Measurements from ENCODE around the gene LRP1.

DNA sequence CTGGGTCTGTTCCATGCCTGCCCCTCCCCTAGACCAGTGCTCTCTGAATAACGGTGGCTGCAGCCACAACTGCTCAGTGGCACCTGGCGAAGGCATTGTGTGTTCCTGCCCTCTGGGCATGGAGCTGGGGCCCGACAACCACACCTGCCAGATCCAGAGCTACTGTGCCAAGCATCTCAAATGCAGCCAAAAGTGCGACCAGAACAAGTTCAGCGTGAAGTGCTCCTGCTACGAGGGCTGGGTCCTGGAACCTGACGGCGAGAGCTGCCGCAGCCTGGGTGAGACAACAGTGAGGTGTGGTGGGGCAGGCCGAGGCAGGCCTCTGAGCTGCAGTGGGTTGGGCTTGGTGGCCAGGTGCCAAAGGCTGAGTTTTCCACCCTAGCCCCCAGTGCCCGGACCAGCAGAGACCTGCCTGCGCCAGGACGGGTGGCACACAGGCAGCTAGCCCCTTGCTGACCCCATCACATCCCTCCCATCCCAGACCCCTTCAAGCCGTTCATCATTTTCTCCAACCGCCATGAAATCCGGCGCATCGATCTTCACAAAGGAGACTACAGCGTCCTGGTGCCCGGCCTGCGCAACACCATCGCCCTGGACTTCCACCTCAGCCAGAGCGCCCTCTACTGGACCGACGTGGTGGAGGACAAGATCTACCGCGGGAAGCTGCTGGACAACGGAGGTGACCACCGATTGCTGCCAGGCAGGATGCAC lies 47.3 kb downstream of the LRP1 start:
- TF ChIP-seq, protein P1, sequence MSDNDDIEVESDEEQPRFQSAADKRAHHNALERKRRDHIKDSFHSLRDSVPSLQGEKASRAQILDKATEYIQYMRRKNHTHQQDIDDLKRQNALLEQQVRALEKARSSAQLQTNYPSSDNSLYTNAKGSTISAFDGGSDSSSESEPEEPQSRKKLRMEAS (IDR thresholded peaks at IDR 0.05) = no peak
- TF ChIP-seq, protein P2, sequence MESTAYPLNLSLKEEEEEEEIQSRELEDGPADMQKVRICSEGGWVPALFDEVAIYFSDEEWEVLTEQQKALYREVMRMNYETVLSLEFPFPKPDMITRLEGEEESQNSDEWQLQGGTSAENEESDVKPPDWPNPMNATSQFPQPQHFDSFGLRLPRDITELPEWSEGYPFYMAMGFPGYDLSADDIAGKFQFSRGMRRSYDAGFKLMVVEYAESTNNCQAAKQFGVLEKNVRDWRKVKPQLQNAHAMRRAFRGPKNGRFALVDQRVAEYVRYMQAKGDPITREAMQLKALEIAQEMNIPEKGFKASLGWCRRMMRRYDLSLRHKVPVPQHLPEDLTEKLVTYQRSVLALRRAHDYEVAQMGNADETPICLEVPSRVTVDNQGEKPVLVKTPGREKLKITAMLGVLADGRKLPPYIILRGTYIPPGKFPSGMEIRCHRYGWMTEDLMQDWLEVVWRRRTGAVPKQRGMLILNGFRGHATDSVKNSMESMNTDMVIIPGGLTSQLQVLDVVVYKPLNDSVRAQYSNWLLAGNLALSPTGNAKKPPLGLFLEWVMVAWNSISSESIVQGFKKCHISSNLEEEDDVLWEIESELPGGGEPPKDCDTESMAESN (CRISPR knock-in tag; conservative IDR thresholded peaks at IDR 0.05) = no peak
- TF ChIP-seq JUND (CRISPR knock-in tag; IDR thresholded peaks at IDR 0.05) (no peak), ATF1 (CRISPR knock-in tag; IDR thresholded peaks at IDR 0.05) (no peak), POLR2A (IDR thresholded peaks at IDR 0.05; ENCODE audit: insufficient read depth in 1 of 2, low read depth in 2 of 2, low read length in 2 of 2) (peak in 1 of 2 experiments; percentile 38; a peak in 1 of 4 replicates), FOSL2 (CRISPR knock-in tag; IDR thresholded peaks at IDR 0.05) (no peak), MXI1 (IDR thresholded peaks at IDR 0.05; ENCODE audit: borderline replicate concordance, low read depth, low read length) (no peak), PAX8 (CRISPR knock-in tag; IDR thresholded peaks at IDR 0.05; ENCODE audit: borderline replicate concordance) (no peak), ZBTB8A (CRISPR knock-in tag; IDR thresholded peaks at IDR 0.05; ENCODE audit: borderline replicate concordance, low read depth) (no peak), ZNF292 (CRISPR knock-in tag; IDR thresholded peaks at IDR 0.05; ENCODE audit: borderline replicate concordance, low read depth) (no peak)
- TF ChIP-seq, protein P3, sequence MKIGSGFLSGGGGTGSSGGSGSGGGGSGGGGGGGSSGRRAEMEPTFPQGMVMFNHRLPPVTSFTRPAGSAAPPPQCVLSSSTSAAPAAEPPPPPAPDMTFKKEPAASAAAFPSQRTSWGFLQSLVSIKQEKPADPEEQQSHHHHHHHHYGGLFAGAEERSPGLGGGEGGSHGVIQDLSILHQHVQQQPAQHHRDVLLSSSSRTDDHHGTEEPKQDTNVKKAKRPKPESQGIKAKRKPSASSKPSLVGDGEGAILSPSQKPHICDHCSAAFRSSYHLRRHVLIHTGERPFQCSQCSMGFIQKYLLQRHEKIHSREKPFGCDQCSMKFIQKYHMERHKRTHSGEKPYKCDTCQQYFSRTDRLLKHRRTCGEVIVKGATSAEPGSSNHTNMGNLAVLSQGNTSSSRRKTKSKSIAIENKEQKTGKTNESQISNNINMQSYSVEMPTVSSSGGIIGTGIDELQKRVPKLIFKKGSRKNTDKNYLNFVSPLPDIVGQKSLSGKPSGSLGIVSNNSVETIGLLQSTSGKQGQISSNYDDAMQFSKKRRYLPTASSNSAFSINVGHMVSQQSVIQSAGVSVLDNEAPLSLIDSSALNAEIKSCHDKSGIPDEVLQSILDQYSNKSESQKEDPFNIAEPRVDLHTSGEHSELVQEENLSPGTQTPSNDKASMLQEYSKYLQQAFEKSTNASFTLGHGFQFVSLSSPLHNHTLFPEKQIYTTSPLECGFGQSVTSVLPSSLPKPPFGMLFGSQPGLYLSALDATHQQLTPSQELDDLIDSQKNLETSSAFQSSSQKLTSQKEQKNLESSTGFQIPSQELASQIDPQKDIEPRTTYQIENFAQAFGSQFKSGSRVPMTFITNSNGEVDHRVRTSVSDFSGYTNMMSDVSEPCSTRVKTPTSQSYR (CRISPR knock-in tag; IDR thresholded peaks at IDR 0.05; ENCODE audit: borderline replicate concordance) = no peak
- TF ChIP-seq, protein P4, sequence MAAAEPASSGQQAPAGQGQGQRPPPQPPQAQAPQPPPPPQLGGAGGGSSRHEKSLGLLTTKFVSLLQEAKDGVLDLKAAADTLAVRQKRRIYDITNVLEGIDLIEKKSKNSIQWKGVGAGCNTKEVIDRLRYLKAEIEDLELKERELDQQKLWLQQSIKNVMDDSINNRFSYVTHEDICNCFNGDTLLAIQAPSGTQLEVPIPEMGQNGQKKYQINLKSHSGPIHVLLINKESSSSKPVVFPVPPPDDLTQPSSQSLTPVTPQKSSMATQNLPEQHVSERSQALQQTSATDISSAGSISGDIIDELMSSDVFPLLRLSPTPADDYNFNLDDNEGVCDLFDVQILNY (CRISPR knock-in tag; conservative IDR thresholded peaks at IDR 0.05) = no peak

Measured in HepG2 (cell line).